Measurements from ENCODE around the gene LAGE3. TPM values are rescaled to one million over a fixed set of nuclear protein-coding genes. Genes with fewer than 3 reads are reported as not detected.

The LAGE3 gene
- polyA plus RNA-seq, 1 experiment, result 17.8 TPM

DNA sequence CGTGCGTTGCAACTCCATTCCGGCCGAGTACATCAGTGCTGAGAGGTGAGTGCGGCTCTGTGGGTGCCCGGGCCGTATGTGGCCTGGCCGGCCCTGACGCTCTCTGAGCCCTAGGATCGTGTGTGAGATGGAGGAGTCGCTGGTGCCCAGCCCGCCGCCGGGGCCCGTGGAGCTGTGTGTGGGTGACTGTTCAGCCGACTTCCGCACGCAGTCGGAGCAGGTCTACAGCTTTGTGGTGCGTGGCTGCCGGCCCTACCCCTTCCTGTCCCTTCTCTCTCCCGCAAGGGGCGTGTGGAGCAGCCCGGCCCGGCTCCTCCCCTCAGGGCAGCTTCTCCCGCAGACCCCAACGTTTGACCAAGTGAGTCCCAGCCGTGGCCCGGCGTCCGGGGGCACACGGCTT lies 13.0 kb downstream of the LAGE3 start:
- Histone ChIP-seq H3K27me3 (ENCODE audit: control insufficient read depth, insufficient read depth, low read length) (no peaks in the 10 kb centered on the region), H3K4me3 (ENCODE audit: low read depth, low read length) (no peak overlapping the region), H3K36me3 (ENCODE audit: control insufficient read depth, insufficient read depth, low read length) (peaks cover 50% of the 10 kb centered on the region)
- DNase-seq (ENCODE audit: low read depth), result no peak
- CTCF ChIA-PET, result interaction anchor here (1.2 kb wide), 1 partner anchor 61 kb away, joined by 3 read pairs; no protein-coding TSS in a partner anchor
- POLR2A ChIA-PET, result no interaction called here
- TF ChIP-seq, protein P1, sequence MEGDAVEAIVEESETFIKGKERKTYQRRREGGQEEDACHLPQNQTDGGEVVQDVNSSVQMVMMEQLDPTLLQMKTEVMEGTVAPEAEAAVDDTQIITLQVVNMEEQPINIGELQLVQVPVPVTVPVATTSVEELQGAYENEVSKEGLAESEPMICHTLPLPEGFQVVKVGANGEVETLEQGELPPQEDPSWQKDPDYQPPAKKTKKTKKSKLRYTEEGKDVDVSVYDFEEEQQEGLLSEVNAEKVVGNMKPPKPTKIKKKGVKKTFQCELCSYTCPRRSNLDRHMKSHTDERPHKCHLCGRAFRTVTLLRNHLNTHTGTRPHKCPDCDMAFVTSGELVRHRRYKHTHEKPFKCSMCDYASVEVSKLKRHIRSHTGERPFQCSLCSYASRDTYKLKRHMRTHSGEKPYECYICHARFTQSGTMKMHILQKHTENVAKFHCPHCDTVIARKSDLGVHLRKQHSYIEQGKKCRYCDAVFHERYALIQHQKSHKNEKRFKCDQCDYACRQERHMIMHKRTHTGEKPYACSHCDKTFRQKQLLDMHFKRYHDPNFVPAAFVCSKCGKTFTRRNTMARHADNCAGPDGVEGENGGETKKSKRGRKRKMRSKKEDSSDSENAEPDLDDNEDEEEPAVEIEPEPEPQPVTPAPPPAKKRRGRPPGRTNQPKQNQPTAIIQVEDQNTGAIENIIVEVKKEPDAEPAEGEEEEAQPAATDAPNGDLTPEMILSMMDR (IDR thresholded peaks at IDR 0.05; ENCODE audit: insufficient read depth, low read depth, low read length), result no peak

DNA sequence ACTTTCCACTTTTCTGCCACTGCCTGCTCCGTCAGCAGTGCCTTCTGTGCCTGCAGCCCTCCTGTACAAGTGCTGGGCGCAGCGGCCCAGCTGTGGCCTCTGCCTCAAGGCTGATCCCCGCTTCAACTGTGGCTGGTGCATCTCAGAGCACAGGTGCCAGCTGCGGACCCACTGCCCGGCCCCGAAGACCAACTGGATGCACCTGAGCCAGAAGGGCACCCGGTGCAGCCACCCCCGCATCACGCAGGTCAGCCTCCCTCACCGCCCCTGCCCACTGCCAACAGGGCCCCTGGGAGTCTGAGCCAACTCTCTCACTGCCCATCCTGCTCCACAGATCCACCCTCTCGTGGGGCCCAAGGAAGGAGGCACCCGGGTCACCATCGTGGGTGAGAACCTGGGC lies 13.5 kb downstream of the LAGE3 start:
- peaks cover 48% of the 10 kb centered on the region for H3K36me3 ChIP-seq (ENCODE audit: control insufficient read depth, insufficient read depth, low read length)
- H3K4me3 ChIP-seq (ENCODE audit: low read depth, low read length), result no peak overlapping the region
- no peaks in the 10 kb centered on the region for H3K27me3 ChIP-seq (ENCODE audit: control insufficient read depth, insufficient read depth, low read length)
- TF ChIP-seq, protein P1 (IDR thresholded peaks at IDR 0.05; ENCODE audit: insufficient read depth, low read depth, low read length), result no peak
- CTCF ChIA-PET, result interaction anchor here (1.2 kb wide), 1 partner anchor 62 kb away, joined by 3 read pairs; no protein-coding TSS in a partner anchor
- POLR2A ChIA-PET, result no interaction called here
- DNase-seq (ENCODE audit: low read depth), result no peak

DNA sequence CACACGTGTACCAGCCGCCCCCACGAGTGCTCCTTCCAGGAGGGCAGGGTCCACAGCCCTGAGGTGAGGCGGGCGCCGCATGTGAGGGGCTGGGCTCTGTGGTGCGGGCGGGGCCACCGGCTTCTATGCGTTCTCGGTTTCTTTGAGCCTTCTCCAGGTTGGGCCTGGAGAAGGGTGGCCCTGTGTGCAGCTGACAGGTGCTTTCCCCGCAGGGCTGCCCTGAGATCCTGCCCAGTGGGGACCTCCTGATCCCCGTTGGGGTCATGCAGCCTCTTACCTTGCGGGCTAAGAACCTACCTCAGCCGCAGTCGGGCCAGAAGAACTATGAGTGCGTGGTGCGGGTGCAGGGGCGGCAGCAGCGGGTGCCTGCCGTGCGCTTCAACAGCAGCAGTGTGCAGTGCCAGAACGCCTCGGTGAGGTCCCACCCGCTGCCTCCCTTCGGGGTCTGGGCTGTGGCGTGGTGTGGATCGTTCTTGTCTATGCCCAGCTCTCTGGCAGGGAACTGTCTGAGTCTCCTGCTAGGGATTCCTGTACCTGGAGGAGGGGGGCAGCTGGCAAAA lies 14.2 kb downstream of the LAGE3 start:
- ChIA-PET CTCF (no interaction called here), POLR2A (no interaction called here)
- Histone ChIP-seq H3K36me3 (ENCODE audit: control insufficient read depth, insufficient read depth, low read length) (peaks cover 42% of the 10 kb centered on the region), H3K27me3 (ENCODE audit: control insufficient read depth, insufficient read depth, low read length) (no peaks in the 10 kb centered on the region), H3K4me3 (ENCODE audit: low read depth, low read length) (no peak overlapping the region)
- TF ChIP-seq, protein P1 (IDR thresholded peaks at IDR 0.05; ENCODE audit: insufficient read depth, low read depth, low read length), result no peak
- no peak for DNase-seq (ENCODE audit: low read depth)

DNA sequence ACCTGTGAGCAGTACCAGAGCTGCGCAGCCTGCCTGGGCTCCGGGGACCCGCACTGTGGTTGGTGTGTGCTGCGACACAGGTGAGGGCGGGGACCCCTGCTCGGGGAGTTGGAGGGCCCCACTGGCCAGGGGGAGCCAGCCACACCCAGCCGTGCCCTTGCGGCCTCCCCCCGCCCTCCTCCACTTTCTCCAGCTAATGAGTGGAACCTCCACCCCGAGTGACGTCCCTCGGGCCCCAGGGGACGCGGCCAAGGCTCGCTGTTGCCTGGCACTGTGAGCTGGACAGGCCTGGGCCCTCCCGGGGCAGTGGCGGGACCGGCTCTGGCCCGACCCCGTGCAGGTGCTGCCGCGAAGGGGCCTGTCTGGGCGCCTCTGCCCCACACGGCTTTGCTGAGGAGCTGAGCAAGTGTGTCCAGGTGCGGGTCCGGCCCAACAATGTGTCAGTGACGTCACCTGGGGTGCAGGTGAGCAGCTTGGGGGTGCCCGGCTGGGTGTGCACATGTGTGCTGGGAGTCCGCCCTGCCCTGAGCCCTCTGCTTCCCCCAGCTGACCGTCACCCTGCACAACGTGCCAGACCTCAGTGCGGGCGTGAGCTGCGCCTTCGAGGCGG lies 15.4 kb downstream of the LAGE3 start:
- POLR2A ChIA-PET, result no interaction called here
- Histone ChIP-seq H3K36me3 (ENCODE audit: control insufficient read depth, insufficient read depth, low read length) (peaks cover 39% of the 10 kb centered on the region), H3K27me3 (ENCODE audit: control insufficient read depth, insufficient read depth, low read length) (no peaks in the 10 kb centered on the region), H3K4me3 (ENCODE audit: low read depth, low read length) (no peak overlapping the region)
- TF ChIP-seq, protein P1 (IDR thresholded peaks at IDR 0.05; ENCODE audit: insufficient read depth, low read depth, low read length), result no peak
- DNase-seq (ENCODE audit: low read depth), result no peak
- CTCF ChIA-PET, result no interaction called here

DNA sequence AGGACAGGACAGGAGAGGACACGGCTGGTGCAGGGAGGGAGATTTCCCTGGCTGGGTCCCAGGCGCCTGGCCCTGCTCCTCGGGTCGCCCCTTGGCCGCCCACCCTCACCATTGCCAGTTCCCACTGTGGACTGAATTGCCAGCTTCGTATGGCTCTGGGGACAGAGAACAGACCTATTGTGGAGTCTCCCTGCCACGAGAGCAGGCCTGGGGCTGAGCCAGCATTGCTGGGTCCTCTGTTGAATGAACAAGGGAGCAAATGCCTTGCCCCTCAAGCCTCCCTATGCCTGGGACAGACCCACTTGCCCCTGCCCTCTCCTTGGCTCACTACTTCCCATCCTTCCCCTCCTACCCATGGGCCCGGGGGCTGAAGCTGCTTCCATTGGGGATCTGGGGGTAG lies 16.7 kb downstream of the LAGE3 start:
- H3K27me3 ChIP-seq (ENCODE audit: control insufficient read depth, insufficient read depth, low read length), result no peaks in the 10 kb centered on the region
- CTCF ChIA-PET, result no interaction called here

More for the DNA sequence above, 16.7 kb downstream of the LAGE3 start:
- TF ChIP-seq, protein P1 (IDR thresholded peaks at IDR 0.05; ENCODE audit: insufficient read depth, low read depth, low read length), result no peak
- no peak overlapping the region for H3K4me3 ChIP-seq (ENCODE audit: low read depth, low read length)
- DNase-seq (ENCODE audit: low read depth), result no peak
- POLR2A ChIA-PET, result no interaction called here
- peaks cover 34% of the 10 kb centered on the region for H3K36me3 ChIP-seq (ENCODE audit: control insufficient read depth, insufficient read depth, low read length)

Measured in BJ (cell line).